NCI-H510A (cell line): ENCODE measurements around the gene CFAP157.

Source experiments
- DNase-seq: peaks from one replicate; lab custom pipeline; 2025; lab: John Stamatoyannopoulos, UW

CFAP157 gene

DNA sequence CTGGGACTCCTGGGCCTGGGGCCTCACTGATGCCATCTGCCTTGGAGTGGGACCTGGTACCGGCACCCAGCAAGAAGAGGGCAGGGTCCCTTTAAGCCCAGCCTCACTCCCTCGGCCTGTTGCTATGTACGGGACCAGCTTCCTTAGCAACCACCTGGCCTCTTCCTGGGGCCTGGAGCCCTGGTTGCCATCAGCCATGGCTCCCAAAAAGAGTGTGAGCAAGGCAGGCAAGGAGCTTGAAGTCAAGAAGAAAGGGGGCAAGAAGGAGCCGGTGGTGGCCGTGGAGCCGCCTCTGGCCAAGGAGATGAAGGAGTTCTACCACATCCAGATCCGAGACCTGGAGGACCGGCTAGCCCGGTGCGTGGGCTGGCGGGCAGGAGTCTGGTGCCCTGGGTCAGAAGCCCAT is at the start of gene CFAP157:
Gene CFAP157 (plus strand): TSS at position 153 of the 406 bp plus-strand sequence. CDS start 44 bp downstream, at position 197.
- DNase-seq = peak; percentile 41

DNA sequence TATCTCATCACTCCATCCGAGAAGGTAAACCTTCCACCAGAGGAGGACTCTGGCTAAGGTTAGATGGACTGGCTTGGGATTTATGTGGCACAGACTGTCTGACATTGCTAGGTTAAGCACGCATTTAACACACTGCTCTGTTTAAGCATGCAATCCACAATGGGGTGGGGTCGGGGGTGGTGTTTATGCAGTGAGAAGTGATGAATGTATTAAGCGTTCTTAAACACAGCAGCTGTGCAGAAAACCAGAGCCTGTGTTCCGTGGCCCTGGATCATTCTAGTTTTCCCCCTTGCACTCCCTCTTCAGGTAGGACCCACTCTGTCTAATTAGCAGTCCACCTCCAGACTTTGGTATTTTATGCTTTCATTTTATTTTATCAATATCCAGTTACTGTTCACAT is 48.4 kb upstream of the CFAP157 start:
- no peak for DNase-seq

DNA sequence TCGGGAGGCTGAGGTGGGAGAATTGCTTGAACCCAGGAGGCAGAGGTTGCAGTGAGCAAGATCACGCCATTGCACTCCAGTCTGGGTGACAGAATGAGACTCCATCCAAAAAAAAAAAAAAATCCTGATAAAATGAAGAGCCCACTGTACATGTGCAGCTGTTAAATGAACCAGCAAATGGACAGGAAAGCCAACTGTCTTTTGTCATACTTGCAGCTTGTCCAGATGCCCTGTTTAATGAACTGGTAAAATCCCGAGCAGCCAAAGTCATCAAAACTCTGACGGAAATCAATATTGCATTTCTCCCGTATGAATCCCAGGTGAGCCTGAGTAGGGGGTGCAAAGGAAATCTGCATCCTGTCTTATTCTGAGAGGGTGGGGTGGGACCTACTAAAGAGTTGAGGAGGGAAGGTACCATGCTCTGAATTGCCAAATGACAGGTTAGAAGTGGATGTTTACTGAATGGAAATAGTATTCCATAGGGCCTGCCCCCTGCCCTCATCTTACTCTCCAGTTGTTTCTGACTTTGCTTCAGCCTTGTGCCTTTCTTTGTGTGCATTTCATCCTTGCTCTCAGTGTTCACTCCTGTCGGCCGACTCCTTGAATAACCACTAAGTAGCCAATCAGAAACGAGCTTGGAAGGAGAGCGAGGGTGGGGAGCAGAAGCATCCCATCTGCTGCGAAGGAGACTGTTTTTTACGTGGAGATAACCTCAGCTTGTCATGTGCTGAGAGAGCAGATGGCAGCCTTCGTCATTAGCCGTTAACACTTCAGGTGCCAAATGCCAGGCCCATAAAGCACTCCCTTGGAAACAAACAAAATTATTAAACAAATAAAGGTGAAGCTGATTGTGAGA is 45.7 kb upstream of the CFAP157 start:
- DNase-seq = peak; percentile 84

DNA sequence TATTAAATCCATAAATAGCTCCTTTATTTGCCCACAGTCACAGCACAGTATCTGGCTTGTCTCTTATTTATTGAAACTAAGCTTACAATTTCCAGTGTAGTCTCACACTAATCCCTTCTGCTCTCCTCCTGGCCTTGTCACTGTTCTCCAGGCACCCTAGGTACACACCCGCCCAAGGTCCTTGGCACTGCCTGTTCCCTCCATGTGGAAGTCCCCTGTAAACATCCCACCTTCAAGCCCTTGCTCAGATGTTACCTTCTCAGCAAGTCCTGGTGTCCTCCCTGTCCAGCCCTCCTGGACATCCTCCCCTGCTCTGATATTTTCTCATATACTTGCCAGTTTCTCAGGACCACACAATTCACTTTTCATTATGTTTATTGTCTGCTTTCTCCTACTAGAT is 44.2 kb upstream of the CFAP157 start:
- DNase-seq = no peak

DNA sequence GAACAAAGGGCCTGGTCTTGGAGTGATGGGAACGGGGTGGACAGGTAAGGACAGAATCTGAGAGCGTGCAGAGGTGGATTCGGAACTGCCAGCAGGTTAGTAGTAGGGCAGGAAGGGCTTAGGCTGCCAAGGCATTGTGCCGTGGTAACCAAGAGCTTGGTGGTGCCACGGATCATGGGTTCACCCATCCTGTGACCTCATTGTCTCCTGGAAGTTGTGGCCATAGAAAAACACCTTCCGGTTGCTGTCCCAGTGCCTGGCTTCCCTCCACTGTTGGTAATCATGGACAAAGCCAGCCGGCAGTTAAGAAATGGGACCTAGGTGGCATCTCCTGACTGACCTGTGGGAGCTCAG is 42.5 kb upstream of the CFAP157 start:
- no peak for DNase-seq

DNA sequence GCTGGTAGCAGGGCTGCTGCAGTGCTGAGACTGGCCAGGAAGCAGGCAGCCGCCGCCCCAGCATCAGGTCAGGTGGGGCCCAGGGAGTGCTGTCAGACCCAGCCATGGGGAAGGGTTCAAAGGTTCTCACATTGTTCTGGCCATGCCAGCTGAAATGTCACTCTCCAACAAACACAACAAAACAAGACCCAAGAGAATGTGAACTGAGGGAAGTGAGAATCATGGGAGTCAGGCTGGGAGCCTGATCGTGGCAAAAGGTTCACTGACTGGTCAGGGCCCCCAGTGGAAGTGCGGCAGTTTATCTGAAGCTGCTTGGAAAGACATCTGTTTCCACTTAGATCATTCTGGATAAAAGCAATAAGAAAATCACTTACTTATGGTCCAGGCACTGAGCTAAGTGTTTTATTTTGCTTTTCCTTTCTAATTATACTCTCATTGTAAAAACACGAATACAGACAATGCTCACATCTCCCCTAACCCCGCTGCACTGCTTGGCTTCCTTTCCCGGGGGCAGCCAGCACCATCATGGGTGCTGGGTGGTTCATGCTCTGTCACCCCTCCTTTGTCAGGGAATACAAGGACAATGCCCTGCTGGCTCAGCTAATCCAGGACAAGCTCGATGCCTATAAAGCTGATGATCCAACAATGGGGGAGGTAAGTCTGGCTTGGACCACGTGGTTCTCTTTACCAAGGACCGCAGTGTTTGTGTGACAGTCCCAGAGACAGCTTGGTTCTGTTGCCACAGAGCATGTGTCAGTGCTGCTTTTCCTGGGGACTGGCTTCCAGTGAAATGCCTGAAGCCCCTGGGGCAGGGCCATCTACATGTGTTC is 41.9 kb upstream of the CFAP157 start:
- no peak for DNase-seq

DNA sequence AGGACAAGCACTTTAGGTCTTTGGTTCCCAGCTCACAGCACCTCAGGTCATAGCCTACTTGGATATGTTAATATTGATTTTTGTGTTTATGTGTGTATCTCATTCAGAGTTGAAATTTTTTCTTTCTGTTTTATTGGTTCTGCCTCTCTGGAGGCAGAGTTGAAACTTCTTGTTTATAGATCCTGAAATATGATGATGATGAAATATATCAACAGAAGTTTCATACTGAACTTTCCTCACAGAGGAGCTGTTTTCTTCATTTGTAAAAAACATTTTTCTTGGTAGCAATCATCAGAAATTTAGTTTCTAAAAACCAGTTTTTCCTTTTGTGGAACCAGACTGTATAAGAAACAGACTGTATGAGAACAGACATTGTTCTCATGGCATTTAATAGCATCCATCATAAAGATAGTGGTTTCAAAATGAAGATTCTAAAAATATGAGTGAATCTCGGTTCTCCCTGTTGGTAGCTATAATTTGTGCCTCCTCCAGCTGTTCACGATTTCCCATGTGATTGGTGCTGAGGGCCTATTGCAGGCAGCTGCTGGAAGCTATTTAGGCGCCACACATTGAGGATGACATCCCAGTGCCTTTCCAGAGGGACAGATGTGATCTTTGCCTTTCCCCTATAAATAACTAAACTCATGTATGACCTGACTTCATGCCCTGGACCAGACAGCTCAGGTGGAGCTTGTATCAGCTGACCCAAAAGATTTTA is 39.5 kb upstream of the CFAP157 start:
- no peak for DNase-seq

DNA sequence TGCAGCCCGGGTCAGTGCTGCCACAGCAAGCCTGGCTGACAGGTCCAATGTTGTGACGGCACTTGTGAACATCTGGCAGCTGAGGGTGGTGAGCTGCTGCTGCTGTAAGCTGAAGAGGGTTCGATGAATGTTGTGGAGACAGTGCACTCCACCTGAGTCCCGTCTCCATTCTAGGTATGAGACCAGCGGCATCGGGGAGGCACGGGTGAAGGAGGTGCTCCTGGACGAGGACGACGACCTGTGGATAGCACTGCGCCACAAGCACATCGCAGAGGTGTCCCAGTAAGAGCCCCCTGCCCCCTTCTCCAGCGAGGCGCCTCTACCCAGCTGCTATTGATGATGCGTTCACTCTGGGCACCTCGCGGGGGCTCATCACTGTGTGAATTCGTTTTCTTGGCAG is 38.9 kb upstream of the CFAP157 start:
- DNase-seq = no peak

DNA sequence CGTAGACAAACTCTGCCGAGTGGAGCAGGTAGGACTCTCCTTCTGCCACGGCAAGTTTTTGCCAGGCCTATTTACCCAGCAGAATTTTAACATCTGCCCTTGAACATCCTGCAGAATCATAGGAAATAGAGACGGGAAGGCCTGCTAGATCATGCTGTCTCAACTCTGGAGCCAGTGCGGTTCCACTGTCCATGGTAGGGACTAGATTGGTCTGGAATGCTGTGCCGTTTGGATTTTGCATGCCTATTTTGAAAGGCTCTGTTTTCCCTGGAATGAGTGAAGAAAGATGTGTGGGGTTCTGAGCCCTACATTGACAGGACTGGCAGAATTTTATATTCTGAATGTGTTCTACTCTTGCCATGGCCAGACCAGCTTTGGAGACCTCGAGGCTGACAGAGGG is 33.6 kb upstream of the CFAP157 start:
- DNase-seq = no peak

DNA sequence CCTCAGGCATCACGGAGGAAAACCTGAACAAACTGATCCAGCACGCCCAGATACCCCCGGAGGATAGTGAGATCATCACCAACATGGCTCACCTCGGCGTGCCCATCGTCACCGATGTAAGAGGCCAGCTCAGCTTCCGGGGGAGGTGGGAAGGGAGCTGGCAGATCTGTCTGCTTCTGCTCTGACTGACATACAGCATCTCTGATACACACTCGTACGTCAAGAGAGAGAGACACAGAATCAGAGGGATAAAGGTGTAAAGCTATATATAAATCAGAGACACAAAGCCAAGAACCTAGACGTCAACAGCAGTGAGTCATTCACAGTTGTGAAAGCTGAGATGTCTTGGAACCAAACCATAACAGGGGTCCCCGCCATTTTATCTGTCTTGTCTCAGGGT is 30.1 kb upstream of the CFAP157 start:
- no peak for DNase-seq

DNA sequence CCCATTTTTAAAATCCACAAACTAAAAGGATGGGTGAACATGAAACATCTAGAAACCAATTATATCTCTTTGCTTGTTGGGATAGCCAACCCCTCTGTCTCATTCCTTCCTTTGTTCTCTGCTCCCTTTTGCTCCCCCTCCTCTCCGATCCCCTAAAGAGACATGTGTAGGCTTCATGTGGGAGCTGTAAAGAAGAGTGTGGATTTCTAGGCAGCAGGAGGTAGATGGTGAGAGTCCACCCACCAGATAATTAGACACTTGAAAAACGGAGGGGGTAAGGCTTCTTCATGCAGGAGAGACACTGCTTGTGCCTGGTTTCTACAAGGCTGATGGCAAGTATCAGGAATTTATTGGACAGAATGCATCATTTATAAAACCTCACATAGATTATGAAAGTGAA is 27.3 kb upstream of the CFAP157 start:
- DNase-seq = no peak

DNA sequence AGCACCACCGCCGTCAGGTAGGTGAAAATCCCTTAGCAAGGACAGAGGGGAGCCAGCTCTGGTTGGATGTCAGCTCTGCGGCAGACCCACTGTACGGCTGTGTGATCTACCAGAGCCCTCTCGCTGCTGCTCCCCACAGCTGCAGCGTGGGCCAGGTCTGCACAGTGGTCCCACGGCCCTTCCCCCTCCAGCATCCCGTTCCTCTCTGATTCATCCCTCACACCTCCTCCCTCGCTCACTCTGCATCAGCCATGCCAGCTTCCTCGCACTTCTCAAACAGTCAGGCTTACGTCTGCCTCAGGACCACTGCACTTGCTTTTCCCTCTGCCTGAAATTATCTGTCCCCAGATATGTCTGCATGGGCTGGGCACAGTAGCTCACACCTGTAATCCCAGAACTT is 26.6 kb upstream of the CFAP157 start:
- DNase-seq = no peak

DNA sequence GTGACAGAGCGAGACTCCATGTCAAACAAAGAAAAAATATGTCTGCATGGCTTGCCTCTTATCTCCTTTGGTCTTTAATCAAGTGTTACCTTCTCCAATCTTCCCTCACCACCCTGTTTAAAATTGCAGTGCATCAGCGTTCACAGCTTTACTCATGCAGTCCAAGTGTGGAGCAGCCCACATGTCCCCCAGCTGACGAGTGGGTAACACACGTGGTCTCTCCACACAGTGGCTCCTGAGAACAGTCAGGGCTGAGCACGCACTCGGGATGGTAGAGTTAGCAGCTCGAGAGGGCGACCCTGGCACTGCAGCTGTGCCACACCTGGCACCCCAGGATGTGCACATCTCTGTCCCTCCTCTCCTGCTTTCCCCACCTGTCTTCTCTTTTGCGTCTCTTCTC is 25.9 kb upstream of the CFAP157 start:
- DNase-seq = no peak

DNA sequence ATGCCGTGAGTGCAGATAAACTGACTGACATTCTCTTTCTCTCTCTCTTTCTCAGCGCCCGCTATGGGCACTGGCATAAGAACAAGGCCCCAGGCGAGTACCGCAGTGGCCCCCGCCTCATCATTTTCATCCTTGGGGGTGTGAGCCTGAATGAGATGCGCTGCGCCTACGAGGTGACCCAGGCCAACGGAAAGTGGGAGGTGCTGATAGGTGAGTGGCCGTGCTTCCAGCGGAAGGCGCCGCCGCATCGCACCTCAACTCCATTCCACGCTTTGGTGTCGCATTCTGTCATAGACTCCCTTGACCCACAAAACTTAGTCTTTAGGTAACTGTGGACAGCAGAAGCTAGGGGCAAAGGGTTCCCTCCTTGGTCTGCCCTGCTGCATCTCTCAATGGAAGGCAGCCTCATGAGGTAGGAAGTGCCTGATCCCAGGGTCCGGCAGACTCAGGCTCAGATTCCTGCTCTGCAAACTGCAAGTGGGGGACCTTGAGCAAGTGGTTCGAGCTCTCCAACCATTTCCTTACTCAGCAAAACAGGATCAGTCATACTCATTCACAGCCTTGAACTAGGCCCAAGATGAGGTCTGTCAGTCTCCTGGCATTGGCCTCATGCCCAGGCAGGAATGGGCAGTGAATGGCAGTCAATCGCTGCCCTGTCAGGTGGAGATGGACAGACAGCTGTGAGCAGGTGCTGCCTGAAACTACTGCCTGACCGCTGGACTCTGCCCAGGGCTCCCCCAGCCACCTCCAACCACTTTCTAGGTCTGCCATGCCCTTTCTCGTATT is 24.2 kb upstream of the CFAP157 start:
- DNase-seq = no peak

DNA sequence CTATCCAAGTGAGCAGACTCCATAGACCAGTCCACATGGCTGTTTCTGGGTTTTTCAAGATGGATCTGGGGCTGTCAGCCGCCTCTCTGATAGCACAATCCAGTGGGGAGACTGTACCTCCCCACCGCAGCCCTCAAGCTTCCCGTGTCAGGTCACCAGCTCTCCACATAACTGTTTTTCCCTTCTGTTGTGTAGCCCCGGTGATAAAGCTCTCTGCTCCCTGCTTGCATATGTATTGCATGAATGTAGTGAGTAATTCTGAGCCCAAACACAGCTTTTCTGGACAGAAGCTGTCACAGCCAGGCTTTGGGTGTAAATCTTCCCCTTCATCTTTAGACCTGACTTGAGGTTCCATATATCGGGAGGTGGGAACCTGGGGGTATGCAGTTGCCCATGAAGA is 23.1 kb upstream of the CFAP157 start:
- no peak for DNase-seq

DNA sequence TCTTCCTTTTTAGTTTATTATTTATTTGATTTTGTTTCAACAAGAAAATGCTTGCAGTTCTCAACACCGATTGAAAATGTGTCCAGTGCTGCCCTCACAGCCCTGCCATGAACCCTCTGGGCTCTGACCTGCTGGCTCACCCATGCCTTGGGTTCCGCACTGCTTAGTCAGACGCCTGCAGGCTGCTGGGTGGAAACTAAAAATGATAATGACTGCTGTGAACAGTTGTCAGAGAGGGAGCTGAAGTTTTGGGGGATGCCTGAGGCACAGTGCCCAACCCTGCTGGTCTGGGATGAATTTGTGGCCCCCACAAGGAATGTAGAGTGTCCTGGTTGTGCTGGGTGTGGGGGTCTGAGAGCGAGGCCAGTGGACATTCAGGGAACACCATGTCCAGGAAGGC is 22.2 kb upstream of the CFAP157 start:
- no peak for DNase-seq

DNA sequence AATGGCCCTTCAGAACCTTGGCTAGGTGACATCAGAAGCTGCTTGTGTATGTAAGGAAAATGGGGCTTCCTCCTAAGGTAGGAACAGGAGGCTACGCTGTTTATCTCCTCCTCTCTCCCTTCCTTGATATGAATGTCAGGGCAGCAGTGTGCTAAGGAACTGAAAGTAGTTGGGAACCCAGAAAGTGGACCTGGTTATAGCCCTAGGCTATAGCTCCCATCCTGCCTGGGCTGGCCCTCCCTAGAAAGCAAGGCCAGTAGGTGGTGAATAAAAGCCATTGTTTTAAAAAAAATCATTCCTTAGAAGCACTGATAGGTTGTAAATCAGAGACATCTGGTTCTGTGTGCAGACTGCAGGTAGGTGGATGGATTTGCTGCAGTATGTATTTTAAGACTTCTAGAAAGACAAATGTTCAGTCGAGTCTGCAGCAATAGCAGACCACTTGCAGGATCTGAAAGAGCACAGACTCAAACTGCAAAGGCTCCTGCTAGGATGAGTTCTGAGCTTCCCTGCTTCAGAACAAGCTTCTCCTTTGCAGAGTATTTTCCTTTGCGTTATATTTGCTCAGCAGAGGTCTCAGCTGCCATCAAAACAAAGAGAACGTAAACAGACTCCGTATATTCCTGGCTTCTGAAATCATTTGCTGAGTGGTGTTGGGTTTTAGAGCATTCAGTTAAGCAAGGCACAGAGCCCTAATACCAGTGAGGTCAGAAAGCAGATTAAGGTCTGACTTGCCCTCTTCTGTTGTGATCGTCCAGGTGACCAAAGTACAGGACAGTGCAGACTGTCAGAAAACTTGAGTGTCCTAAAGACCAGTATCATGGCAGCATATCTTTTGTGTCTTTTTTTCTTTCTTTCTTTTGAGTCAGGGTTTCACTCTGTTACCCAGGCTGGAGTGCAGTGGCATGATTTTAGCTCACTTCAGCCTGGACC is 20.1 kb upstream of the CFAP157 start:
- no peak for DNase-seq

DNA sequence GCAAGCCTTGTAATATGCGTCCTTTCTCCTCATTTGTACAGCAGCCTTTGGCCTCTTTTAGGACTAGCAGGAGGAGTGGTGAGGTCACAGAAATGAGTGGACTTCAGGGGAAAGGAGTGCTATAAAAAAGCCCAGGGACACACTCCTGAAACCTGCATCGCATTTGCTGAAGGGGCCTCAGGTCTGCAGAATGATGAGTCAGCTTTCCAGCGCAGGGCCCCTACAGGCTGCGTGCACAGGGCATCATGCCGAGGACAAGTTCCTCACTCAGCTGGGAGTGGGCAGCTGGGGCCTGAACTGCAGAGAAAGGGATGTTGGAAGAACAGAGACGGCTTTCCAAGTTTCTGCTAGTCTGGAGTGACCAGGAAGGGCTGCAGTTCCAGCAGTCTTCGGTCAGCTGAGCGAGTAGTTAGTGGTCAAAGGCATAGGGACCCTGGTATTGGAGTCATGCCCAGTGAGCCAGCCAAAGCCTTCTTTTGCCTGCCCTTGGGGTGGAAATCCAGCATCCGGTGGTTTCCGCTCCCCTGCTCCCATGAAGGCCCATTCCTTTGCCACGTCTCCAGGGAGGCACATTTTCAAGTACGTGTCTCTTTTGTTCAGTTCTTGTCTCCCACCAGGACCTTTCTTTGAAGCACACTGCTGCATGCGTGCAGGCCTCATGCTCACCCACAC is 17.3 kb upstream of the CFAP157 start:
- DNase-seq = no peak

DNA sequence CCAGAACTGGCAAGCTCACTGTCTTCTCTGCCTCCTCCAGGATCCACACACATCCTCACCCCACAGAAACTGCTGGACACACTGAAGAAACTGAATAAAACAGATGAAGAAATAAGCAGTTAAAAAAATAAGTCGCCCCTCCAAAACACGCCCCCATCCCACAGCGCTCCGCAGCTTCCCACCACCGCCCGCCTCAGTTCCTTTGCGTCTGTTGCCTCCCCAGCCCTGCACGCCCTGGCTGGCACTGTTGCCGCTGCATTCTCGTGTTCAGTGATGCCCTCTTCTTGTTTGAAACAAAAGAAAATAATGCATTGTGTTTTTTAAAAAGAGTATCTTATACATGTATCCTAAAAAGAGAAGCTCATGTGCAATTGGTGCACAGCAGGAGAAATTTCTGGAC is 16.1 kb upstream of the CFAP157 start:
- no peak for DNase-seq

DNA sequence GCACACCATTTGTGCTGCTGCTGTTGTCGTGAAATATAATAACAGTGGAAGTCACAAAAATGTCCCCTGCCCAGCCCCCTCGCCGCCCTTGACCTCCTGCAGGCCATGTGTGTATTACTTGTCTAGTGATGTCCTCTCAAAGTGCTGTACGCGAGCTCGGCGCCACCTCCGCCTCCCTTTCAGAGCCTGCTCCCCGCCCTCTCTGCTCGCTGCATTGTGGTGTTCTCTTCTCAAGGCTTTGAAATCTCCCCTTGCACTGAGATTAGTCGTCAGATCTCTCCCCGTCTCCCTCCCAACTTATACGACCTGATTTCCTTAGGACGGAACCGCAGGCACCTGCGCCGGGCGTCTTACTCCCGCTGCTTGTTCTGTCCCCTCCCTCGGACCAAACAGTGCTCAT is 14.7 kb upstream of the CFAP157 start:
- DNase-seq = no peak
